NCI-H1930 (cell line): Measurements from ENCODE around the gene CCDC30.

Source experiments
- DNase-seq, 2 experiments: peaks; one replicate each; lab custom pipeline; 2025; lab: John Stamatoyannopoulos, UW

Gene CCDC30

GRCh38 chr1:42692461-42692860 is 229.4 kb downstream of the CCDC30 start:
- no peak for DNase-seq

GRCh38 chr1:42692911-42693310 is 229.8 kb downstream of the CCDC30 start:
- DNase-seq, result no peak

GRCh38 chr1:42698081-42698813 is 235.2 kb downstream of the CCDC30 start:
- DNase-seq, result no peak

- DNase-seq, result no peak
Observed at GRCh38 chr1:42700006-42700405, 236.9 kb downstream of the CCDC30 start.

- no peak for DNase-seq
Observed at GRCh38 chr1:42703888-42704464, 240.9 kb downstream of the CCDC30 start.
